Coronary artery (tissue), 2 donors: ENCODE data around the gene PREX1.

Experiments
- DNase-seq: peaks from one replicate; pipeline ENCODE4 v3.0.0-alpha.2; 2017; ENCODE audit warnings: low spot score
- H3K27ac ChIP-seq, 2 donors: fragments of 200-600 bp; sonication (generic); one replicate each; pipeline ENCODE4 v1.5.1; 2016 to 2019
- H3K4me3 ChIP-seq: fragments of 200-600 bp; sonication (generic); 2 replicates; pipeline ENCODE4 v1.5.1; 2016; ENCODE audit warnings: mild to moderate bottlenecking, moderate library complexity
- CTCF ChIP-seq: fragments of 200-600 bp; sonication (generic); IDR thresholded peaks from one replicate; pipeline ENCODE4 v1.5.1; 2019; ENCODE audit warnings: antibody characterized with exemption

The PREX1 gene

GRCh38 chr20:48597521-48598302 lies 230.1 kb downstream of the PREX1 start:
- H3K4me3 ChIP-seq: no peak overlapping the region
- TF ChIP-seq CTCF: no peak
- H3K27ac ChIP-seq: no peak overlapping the region
- DNase-seq: no peak

GRCh38 chr20:48596334-48596898 lies 231.4 kb downstream of the PREX1 start:
- TF ChIP-seq CTCF: no peak
- Histone ChIP-seq H3K27ac (no peak overlapping the region), H3K4me3 (no peak overlapping the region)
- DNase-seq: no peak

- H3K4me3 ChIP-seq: no peak overlapping the region
- no peak for TF ChIP-seq CTCF
- no peak for DNase-seq
- H3K27ac ChIP-seq: no peak overlapping the region
Observed at GRCh38 chr20:48595495-48596333, 232.1 kb downstream of the PREX1 start.

GRCh38 chr20:48594533-48594932 lies 233.3 kb downstream of the PREX1 start:
- no peak for DNase-seq
- Histone ChIP-seq H3K4me3 (no peak overlapping the region), H3K27ac (no peak overlapping the region)
- no peak for TF ChIP-seq CTCF

GRCh38 chr20:48592107-48592940 lies 235.5 kb downstream of the PREX1 start:
- no peak overlapping the region for H3K27ac ChIP-seq
- no peak for DNase-seq
- H3K4me3 ChIP-seq: no peak overlapping the region
- no peak for TF ChIP-seq CTCF

- DNase-seq: no peak
- no peak overlapping the region for H3K27ac ChIP-seq
- no peak overlapping the region for H3K4me3 ChIP-seq
- TF ChIP-seq CTCF: no peak
Observed at GRCh38 chr20:48586730-48587129, 241.1 kb downstream of the PREX1 start.
